Neural progenitor cell (in vitro differentiated cells): Measurements from ENCODE around the gene IRF1. TPM values are rescaled to one million over a fixed set of nuclear protein-coding genes. Genes with fewer than 3 reads are reported as not detected.

ENCODE experiments used
- DNase-seq: peaks from one replicate; pipeline ENCODE4 v3.0.0-alpha.2; 2016; ENCODE audit warnings: low spot score
- H2AFZ ChIP-seq: fragments of 200-600 bp; sonication (generic); replicated peaks from 2 replicates; pipeline ENCODE4 v1.6.1; 2016; ENCODE audit warnings: antibody characterized with exemption
- H3F3A ChIP-seq: fragments of 200-600 bp; sonication (generic); 2 replicates; pipeline ENCODE4 v1.6.1; 2016; ENCODE audit warnings: antibody characterized with exemption, low read depth
- H3K27ac ChIP-seq: fragments of 200-600 bp; sonication (generic); 2 replicates; pipeline ENCODE4 v1.5.1; 2016; ENCODE audit warnings: mild to moderate bottlenecking
- H3K27me3 ChIP-seq: fragments of 200-600 bp; sonication (generic); 2 replicates; pipeline ENCODE4 v1.6.1; 2016; ENCODE audit warnings: mild to moderate bottlenecking, moderate library complexity
- H3K36me3 ChIP-seq: fragments of 200-600 bp; sonication (generic); 2 replicates; pipeline ENCODE4 v1.5.1; 2016
- H3K4me1 ChIP-seq: fragments of 200-600 bp; sonication (generic); 2 replicates; pipeline ENCODE4 v1.6.1; 2016; ENCODE audit warnings: mixed run types
- H3K4me2 ChIP-seq: fragments of 200-600 bp; sonication (generic); 2 replicates; pipeline ENCODE4 v1.6.1; 2016
- H3K4me3 ChIP-seq: fragments of 200-600 bp; sonication (generic); 2 replicates; pipeline ENCODE4 v1.5.1; 2016
- H3K79me2 ChIP-seq: fragments of 200-600 bp; sonication (generic); 2 replicates; pipeline ENCODE4 v1.6.1; 2016; ENCODE audit warnings: low read depth
- H3K9ac ChIP-seq: fragments of 200-600 bp; sonication (generic); 2 replicates; pipeline ENCODE4 v1.6.1; 2016
- H3K9me3 ChIP-seq: fragments of 200-600 bp; sonication (generic); 2 replicates; pipeline ENCODE4 v1.5.1; 2016; ENCODE audit warnings: low read depth
- H4K20me1 ChIP-seq: fragments of 200-600 bp; sonication (generic); 2 replicates; pipeline ENCODE4 v1.6.1; 2016; ENCODE audit warnings: low read depth
- H3K27ac Mint-ChIP-seq: 3 replicates; pipeline ENCODE4 v1.8.0; 2021; ENCODE audit warnings: mixed read lengths
- H3K27me3 Mint-ChIP-seq: 2 replicates; pipeline ENCODE4 v1.8.0; 2022; ENCODE audit warnings: low read depth, mild to moderate bottlenecking, inconsistent platforms, moderate library complexity, mixed read lengths; ENCODE audit not compliant: insufficient read depth
- H3K36me3 Mint-ChIP-seq: 3 replicates; pipeline ENCODE4 v1.8.0; 2021; ENCODE audit warnings: mixed read lengths
- H3K4me1 Mint-ChIP-seq: 3 replicates; pipeline ENCODE4 v1.8.0; 2021; ENCODE audit warnings: mixed read lengths
- H3K4me3 Mint-ChIP-seq: 3 replicates; pipeline ENCODE4 v1.8.0; 2021; ENCODE audit warnings: mild to moderate bottlenecking, moderate library complexity, mixed read lengths
- H3K9me3 Mint-ChIP-seq: 3 replicates; pipeline ENCODE4 v1.8.0; 2020; ENCODE audit warnings: mixed read lengths
- EZH2 ChIP-seq: fragments of 200-600 bp; sonication (generic); IDR thresholded peaks from 2 replicates; pipeline ENCODE4 v1.6.1; 2017; ENCODE audit warnings: antibody characterized with exemption, mild to moderate bottlenecking, moderate library complexity
- EZH2phosphoT487 ChIP-seq: fragments of 200-600 bp; sonication (generic); IDR thresholded peaks from 2 replicates; pipeline ENCODE4 v1.6.1; 2017; ENCODE audit warnings: antibody characterized with exemption
- total RNA-seq: library from RNA; depleted of rRNA; stranded (reverse); fragments of >200 nt; gene quantifications from 2 replicates; pipeline ENCODE4 v1.2.3, GENCODE V29; 2015; ENCODE audit warnings: low replicate concordance
- TF ChIP-seq, protein P1 (sequence below): fragments of 200-600 bp; sonication (generic); IDR thresholded peaks from 2 replicates; pipeline ENCODE4 v1.5.1; 2017; ENCODE audit warnings: antibody characterized with exemption, mild to moderate bottlenecking

IRF1 gene
- total RNA-seq, 1 donor from 2014 or later: 7.1 TPM

DNA sequence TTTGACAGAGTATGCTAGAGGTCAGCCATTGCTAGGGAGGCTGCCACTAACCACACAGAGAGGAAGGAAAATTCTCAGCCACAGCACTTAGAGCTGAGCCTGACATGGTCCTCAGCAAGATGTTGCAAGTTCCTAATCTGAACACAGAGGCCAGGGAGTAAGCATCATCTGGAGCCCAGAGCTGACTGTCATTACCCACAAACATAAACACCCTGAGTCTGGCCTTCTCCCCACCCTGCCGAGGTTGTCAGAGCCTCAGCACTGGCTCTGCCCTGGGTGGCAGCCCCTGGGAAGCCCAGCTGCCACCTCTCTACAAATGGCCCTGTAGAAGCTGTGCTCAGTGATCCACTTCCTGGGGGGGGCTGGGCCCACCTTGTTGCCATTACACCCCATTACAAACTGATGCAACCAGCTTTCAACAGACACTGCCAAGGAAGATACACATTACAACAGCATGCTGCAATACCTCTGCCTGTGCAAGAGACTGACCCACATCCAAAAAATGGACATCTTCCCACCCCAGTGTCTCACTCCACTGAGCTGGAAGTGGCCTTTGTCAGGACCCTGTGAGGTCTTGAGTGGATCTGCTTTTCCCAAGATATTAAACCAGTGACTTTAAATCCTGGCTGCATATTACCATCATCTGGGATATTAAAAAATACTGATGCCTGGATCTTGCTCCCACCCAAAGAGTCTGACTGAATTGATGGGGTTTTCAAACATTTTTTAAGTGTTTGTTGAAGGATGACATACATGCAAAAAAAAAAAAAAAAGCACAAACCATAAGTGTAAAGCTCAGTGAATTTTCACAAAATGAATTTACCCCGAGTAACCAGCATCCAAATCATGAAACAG is 33.0 kb downstream of the IRF1 start:
- Mint-ChIP-seq H3K36me3 (no peaks in the 10 kb centered on the region), H3K4me3 (no peak overlapping the region), H3K27ac (no peak overlapping the region), H3K9me3 (no peaks in the 10 kb centered on the region), H3K4me1 (peaks cover 23% of the 10 kb centered on the region), H3K27me3 (peaks cover 2% of the 10 kb centered on the region)
- no peak overlapping the region for H2AFZ ChIP-seq
- no peak overlapping the region for H3K4me3 ChIP-seq
- peaks cover 8% of the 10 kb centered on the region for H3K4me1 ChIP-seq
- DNase-seq: no peak
- no peak overlapping the region for H3K9ac ChIP-seq
- H4K20me1 ChIP-seq: no peaks in the 10 kb centered on the region
- no peak overlapping the region for H3K27ac ChIP-seq
- H3K9me3 ChIP-seq: no peaks in the 10 kb centered on the region
- no peaks in the 10 kb centered on the region for H3F3A ChIP-seq
- H3K27me3 ChIP-seq: no peaks in the 10 kb centered on the region
- no peaks in the 10 kb centered on the region for H3K36me3 ChIP-seq
- H3K79me2 ChIP-seq: no peaks in the 10 kb centered on the region
- H3K4me2 ChIP-seq: no peak overlapping the region
- TF ChIP-seq EZH2 (no peak), EZH2phosphoT487 (no peak)
- TF ChIP-seq, protein P1, sequence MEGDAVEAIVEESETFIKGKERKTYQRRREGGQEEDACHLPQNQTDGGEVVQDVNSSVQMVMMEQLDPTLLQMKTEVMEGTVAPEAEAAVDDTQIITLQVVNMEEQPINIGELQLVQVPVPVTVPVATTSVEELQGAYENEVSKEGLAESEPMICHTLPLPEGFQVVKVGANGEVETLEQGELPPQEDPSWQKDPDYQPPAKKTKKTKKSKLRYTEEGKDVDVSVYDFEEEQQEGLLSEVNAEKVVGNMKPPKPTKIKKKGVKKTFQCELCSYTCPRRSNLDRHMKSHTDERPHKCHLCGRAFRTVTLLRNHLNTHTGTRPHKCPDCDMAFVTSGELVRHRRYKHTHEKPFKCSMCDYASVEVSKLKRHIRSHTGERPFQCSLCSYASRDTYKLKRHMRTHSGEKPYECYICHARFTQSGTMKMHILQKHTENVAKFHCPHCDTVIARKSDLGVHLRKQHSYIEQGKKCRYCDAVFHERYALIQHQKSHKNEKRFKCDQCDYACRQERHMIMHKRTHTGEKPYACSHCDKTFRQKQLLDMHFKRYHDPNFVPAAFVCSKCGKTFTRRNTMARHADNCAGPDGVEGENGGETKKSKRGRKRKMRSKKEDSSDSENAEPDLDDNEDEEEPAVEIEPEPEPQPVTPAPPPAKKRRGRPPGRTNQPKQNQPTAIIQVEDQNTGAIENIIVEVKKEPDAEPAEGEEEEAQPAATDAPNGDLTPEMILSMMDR: no peak

DNA sequence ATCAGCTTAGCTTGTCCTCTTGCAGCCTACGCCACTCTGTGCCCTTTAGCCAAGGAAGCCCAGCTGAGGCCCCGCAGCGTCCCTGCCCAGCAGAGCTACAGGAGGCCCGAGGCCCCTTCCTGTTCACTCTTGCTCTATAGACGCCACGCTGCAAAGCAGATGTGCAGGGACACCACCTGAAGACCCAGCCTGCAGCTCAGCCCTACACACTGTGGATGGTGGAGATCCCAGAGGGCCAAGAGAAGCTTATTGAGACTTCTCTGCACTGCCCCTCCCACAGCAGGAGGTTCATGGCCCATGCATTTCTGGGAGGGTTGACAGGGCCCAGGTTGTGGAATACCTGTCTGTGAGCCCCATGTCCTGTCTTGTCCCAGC is 33.6 kb downstream of the IRF1 start:
- Histone ChIP-seq H3K9me3 (no peaks in the 10 kb centered on the region), H3K36me3 (no peaks in the 10 kb centered on the region), H3K4me2 (no peak overlapping the region), H3K4me1 (peaks cover 8% of the 10 kb centered on the region), H3K79me2 (no peaks in the 10 kb centered on the region), H3K4me3 (no peak overlapping the region), H3K27me3 (no peaks in the 10 kb centered on the region), H2AFZ (no peak overlapping the region), H3F3A (no peaks in the 10 kb centered on the region), H4K20me1 (no peaks in the 10 kb centered on the region), H3K9ac (no peak overlapping the region), H3K27ac (no peak overlapping the region)
- peaks cover 2% of the 10 kb centered on the region for H3K27me3 Mint-ChIP-seq
- peaks cover 18% of the 10 kb centered on the region for H3K4me1 Mint-ChIP-seq
- no peak for TF ChIP-seq EZH2
- no peak for DNase-seq
- H3K36me3 Mint-ChIP-seq: no peaks in the 10 kb centered on the region
- H3K27ac Mint-ChIP-seq: no peak overlapping the region
- no peaks in the 10 kb centered on the region for H3K9me3 Mint-ChIP-seq
- H3K4me3 Mint-ChIP-seq: no peak overlapping the region

DNA sequence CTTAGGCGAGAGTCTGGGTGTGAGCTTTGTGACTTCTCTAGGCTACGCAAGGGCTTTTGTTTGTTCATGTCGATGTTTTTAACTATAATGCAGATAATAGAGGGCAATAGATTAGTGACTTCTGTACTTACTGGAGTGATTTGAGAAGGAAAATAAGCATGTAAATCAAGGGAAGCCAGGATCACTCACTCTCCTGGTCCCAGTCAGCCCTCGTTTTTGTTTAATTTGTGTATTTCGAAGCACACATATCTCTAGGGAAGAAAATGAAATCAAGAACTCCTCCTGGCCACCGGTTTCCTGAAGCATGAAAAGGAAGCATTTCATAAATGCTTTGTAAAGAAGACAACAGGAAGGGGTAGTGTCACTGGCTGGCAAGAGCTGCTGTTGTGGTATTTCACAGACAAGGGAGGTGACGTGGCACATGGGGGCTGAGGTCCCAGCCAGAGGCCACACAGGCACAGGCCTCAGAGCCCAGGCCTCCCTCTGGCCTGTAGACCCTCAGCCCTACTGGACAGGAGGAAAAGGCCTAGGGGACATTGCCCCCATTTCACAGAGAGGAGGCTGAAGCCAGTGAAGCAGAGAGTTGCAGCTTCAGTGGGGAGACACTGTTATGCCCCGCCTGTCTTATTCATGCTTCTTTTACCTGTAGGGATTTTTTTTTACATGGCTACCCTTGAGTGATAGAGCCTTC is 34.1 kb downstream of the IRF1 start:
- Histone ChIP-seq H3K4me2 (no peak overlapping the region), H3K27me3 (no peaks in the 10 kb centered on the region), H4K20me1 (no peaks in the 10 kb centered on the region), H2AFZ (peak overlapping the region; percentile 74), H3K9ac (no peak overlapping the region), H3F3A (no peaks in the 10 kb centered on the region), H3K4me1 (peaks cover 8% of the 10 kb centered on the region), H3K79me2 (no peaks in the 10 kb centered on the region), H3K36me3 (no peaks in the 10 kb centered on the region), H3K4me3 (no peak overlapping the region), H3K27ac (no peak overlapping the region), H3K9me3 (no peaks in the 10 kb centered on the region)
- H3K27me3 Mint-ChIP-seq: peaks cover 2% of the 10 kb centered on the region
- peaks cover 16% of the 10 kb centered on the region for H3K4me1 Mint-ChIP-seq
- H3K4me3 Mint-ChIP-seq: no peak overlapping the region
- H3K36me3 Mint-ChIP-seq: no peaks in the 10 kb centered on the region
- H3K9me3 Mint-ChIP-seq: no peaks in the 10 kb centered on the region
- no peak for DNase-seq
- TF ChIP-seq, protein P1: no peak
- TF ChIP-seq EZH2phosphoT487: no peak
- no peak for TF ChIP-seq EZH2
- peak overlapping the region; percentile 47 for H3K27ac Mint-ChIP-seq
